Gastroesophageal sphincter (tissue), 4 donors: Measurements from ENCODE around the gene MYH11. TPM values are rescaled to one million over a fixed set of nuclear protein-coding genes. Genes with fewer than 3 reads are reported as not detected.

Experiments
- ATAC-seq: fragments of 150-250 bp; one replicate; pipeline ENCODE4 v1.9.1; 2016; ENCODE audit warnings: mild to moderate bottlenecking, moderate library complexity
- H3K27ac ChIP-seq, 4 donors: fragments of 200-600 bp; sonication (generic) in 3 of 4; 1 replicate in 3 of 4; 2 replicates in 1 of 4; pipeline ENCODE4 v1.5.1; 2016 to 2019
- H3K27me3 ChIP-seq: fragments of 200-600 bp; sonication (generic); one replicate; pipeline ENCODE4 v1.5.1; 2019
- H3K36me3 ChIP-seq, 2 donors: fragments of 200-600 bp; sonication (generic); one replicate each; pipeline ENCODE4 v1.5.1; 2019; ENCODE audit warnings: control low read depth in 1 of 2
- H3K4me1 ChIP-seq, 3 donors: fragments of 200-600 bp; sonication (generic); 1 replicate in 2 of 3; 2 replicates in 1 of 3; pipeline ENCODE4 v1.5.1; 2016 to 2019; ENCODE audit warnings: control low read depth in 2 of 3
- H3K4me3 ChIP-seq, 2 donors: fragments of 200-600 bp; sonication (generic); one replicate each; pipeline ENCODE4 v1.5.1; 2019; ENCODE audit warnings: mild to moderate bottlenecking in 1 of 2, moderate library complexity in 1 of 2
- H3K9me3 ChIP-seq, 3 donors: fragments of 200-600 bp; sonication (generic); one replicate each; pipeline ENCODE4 v1.5.1; 2017 to 2019; ENCODE audit warnings: control low read depth in 2 of 3
- EP300 ChIP-seq: sonication (generic); formaldehyde crosslinking; IDR thresholded peaks from one replicate; pipeline ENCODE4 v1.6.1; 2017; ENCODE audit warnings: antibody characterized with exemption, mild to moderate bottlenecking
- POLR2A ChIP-seq, 2 donors: fragments of 450-650 bp; IDR thresholded peaks; one replicate each; pipeline ENCODE4 v1.6.1; 2017; ENCODE audit warnings: antibody characterized with exemption in 2 of 2, mild to moderate bottlenecking in 2 of 2, moderate library complexity in 1 of 2
- POLR2AphosphoS5 ChIP-seq: sonication (generic); formaldehyde crosslinking; IDR thresholded peaks from one replicate; pipeline ENCODE4 v1.6.1; 2017; ENCODE audit warnings: antibody characterized with exemption
- WGBS, 2 donors: methylation state at CpG; one replicate each; pipeline ENCODE4 v1.1.5; 2018; ENCODE audit warnings: low coverage in 1 of 2; 5-methylcytosine and 5-hydroxymethylcytosine counted together
- total RNA-seq, 4 donors: library from RNA; depleted of rRNA; stranded (reverse); fragments of >200 nt; gene quantifications; one replicate each; pipeline ENCODE4 v1.1.0, GENCODE V29; 2016
- TF ChIP-seq, protein P1 (sequence below), 4 experiments: fragments of 200-600 bp in 2 of 4; fragments of 450-650 bp in 2 of 4; sonication (generic) in 1 of 4; IDR thresholded peaks; one replicate each; pipeline ENCODE4 v1.5.1; 2017 to 2019; ENCODE audit warnings: antibody characterized with exemption in 4 of 4, mild to moderate bottlenecking in 2 of 4, moderate library complexity in 2 of 4

Gene MYH11
- total RNA-seq, result over 10,000 TPM in 3 of 4 donors, 1,000 to 10,000 TPM in 1; 7,231 to 23,237 (median 11,307) TPM

DNA sequence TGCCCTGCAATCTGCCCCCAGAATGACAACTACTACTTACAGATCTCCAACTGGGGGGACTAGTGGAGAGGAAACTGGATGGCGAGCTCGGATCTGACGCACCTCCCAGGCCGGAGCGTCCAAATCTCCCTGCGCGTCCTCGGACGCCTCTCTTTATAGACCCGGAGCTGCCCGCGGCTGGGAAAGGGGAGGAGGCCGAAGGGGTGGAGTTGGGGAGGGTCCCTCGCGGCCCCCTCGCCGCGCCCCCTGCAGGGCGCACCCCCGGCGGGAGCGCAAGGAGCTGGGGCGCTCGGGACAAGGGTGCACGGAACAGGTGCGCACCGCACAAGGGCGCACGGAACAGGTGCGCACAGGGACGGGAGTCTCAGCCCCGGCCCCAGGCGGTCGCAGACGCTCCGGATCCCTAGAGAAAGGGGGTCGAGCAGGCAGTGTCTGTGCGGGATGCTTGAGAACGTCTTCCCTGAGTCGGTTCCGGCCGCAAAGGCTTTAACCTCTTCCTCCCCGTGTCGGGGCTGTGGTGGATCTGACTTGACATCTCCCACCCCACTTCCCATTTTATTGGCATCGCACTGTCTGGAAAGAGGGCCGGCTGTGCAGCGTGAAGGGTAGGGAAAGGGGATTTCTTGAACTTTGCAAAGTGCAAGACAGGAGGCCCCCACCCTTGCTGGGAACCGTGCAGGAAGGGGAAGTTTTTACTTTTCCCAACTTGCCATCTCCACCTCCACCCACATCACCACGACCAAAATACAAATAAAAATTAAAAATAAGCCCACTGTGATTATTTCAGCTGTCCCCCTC lies at the start of gene MYH11:
MYH11 (minus strand) TSS at position 128 of the 798 bp plus-strand sequence. CDS start 18,776 bp downstream, outside the sequence.
- Histone ChIP-seq H3K4me3 (peak within 1 kb of the TSS; percentile 54 to 70), H3K27me3 (peaks cover 8% of the 10 kb centered on the region), H3K9me3 (no peaks in the 10 kb centered on the region), H3K36me3 (peaks cover 0 to 7% of the 10 kb centered on the region in 2 donors), H3K27ac (peak within 1 kb of the TSS; percentile 74 to 97 (median 94)), H3K4me1 (peaks cover 0 to 48% (median 12%) of the 10 kb centered on the region in 3 donors)
- peak; percentile 50 for ATAC-seq
- 0% methylated on average over 1 to 7 of the region's 49 CpGs for WGBS, 2 donors
- TF ChIP-seq, protein P1, sequence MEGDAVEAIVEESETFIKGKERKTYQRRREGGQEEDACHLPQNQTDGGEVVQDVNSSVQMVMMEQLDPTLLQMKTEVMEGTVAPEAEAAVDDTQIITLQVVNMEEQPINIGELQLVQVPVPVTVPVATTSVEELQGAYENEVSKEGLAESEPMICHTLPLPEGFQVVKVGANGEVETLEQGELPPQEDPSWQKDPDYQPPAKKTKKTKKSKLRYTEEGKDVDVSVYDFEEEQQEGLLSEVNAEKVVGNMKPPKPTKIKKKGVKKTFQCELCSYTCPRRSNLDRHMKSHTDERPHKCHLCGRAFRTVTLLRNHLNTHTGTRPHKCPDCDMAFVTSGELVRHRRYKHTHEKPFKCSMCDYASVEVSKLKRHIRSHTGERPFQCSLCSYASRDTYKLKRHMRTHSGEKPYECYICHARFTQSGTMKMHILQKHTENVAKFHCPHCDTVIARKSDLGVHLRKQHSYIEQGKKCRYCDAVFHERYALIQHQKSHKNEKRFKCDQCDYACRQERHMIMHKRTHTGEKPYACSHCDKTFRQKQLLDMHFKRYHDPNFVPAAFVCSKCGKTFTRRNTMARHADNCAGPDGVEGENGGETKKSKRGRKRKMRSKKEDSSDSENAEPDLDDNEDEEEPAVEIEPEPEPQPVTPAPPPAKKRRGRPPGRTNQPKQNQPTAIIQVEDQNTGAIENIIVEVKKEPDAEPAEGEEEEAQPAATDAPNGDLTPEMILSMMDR (IDR thresholded peaks at IDR 0.05), result peak in 2 of 4 experiments; percentile 41 to 68
- TF ChIP-seq POLR2AphosphoS5 (peak; percentile 98), POLR2A (IDR thresholded peaks at IDR 0.05) (peak; percentile 95 to 97), EP300 (no peak)

DNA sequence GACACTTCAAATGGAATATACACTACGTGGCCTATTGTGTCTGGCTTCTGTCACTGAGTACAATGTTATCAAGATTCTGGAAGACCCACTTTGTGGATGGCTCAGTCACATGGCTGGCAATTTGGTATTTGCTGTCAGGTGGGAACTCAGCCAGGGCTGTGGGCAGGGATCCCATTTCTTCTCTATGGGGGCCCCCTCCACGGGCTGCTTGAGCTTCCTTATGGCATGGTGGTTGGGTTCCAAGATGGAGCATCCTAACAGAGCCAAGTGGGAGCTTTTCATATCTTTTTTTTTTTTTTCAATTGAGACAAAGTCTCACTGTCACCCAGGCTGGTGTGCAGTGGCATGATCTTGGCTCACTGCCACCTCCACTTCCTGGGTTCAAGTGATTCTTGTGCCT lies 49.6 kb upstream of the MYH11 start:
- no peaks in the 10 kb centered on the region for H3K4me1 ChIP-seq
- no peaks in the 10 kb centered on the region for H3K9me3 ChIP-seq
- 65 to 88% methylated on average over 1 to 2 of the region's 2 CpGs for WGBS, 2 donors
- no peaks in the 10 kb centered on the region for H3K27me3 ChIP-seq
- TF ChIP-seq, protein P1 (IDR thresholded peaks at IDR 0.05), result no peak
- TF ChIP-seq POLR2A (IDR thresholded peaks at IDR 0.05) (no peak), EP300 (no peak), POLR2AphosphoS5 (no peak)
- H3K4me3 ChIP-seq, result no peak overlapping the region
- H3K27ac ChIP-seq, result no peak overlapping the region
- H3K36me3 ChIP-seq, result no peaks in the 10 kb centered on the region
- no peak for ATAC-seq

DNA sequence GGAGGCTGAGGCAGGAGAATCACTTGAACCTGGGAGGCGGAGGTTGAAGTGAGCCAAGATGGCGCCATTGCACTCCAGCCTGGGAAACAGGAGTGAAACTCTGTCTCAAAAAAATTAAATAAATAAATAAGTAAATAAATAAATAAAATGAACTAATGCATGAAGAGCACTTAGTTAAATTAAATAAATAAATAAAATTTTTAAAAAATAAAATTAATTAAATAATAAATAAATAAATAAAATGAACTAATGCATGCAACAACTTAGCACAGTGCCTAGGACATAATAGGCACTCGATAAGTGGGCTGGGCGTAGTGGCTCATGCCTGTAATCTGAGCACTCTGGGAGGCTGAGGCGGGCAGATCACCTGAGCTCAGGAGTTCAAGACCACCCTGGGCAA lies 47.1 kb upstream of the MYH11 start:
- Histone ChIP-seq H3K4me1 (no peaks in the 10 kb centered on the region), H3K27me3 (no peaks in the 10 kb centered on the region), H3K36me3 (no peaks in the 10 kb centered on the region), H3K9me3 (no peaks in the 10 kb centered on the region), H3K4me3 (no peak overlapping the region), H3K27ac (no peak overlapping the region)
- TF ChIP-seq, protein P1 (IDR thresholded peaks at IDR 0.05), result no peak
- TF ChIP-seq POLR2A (IDR thresholded peaks at IDR 0.05) (no peak), POLR2AphosphoS5 (no peak), EP300 (no peak)
- ATAC-seq, result no peak
- WGBS, 2 donors, result 94 to 96% methylated on average over 5 of the region's 5 CpGs

DNA sequence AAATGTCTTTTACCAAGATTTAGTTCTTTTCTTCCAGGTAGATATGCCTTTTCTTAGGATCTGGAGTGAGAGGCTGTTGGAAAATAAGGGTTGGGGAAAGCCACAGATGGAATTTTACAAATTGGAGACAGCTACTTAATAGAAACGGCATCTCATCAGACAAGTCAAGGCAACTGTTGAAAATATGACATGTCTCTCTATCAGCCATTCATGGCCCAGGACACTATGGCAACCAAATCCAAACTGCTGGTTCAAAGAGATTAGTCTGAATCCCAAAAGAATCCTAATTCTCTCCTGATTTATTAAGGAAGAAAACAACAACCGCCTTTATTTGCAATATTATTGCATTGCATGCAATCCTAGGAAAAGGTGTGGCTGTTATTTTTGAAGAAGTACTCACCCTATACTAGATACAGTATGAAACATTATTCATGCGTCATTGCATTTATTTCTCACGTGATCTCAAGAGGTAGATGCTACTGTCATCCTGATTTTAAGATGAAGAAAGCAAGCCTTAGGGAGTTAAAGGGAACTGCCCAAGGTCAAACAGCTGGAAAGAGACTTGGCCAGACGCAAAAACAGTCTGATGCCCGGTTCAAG lies 44.2 kb upstream of the MYH11 start:
- ATAC-seq, result no peak
- WGBS, 2 donors, result 58 to 71% methylated on average over 6 of the region's 6 CpGs

More for the DNA sequence above, 44.2 kb upstream of the MYH11 start:
- no peaks in the 10 kb centered on the region for H3K9me3 ChIP-seq
- no peaks in the 10 kb centered on the region for H3K27me3 ChIP-seq
- H3K36me3 ChIP-seq, result no peaks in the 10 kb centered on the region
- no peak overlapping the region for H3K27ac ChIP-seq
- no peaks in the 10 kb centered on the region for H3K4me1 ChIP-seq
- no peak for TF ChIP-seq POLR2AphosphoS5
- TF ChIP-seq POLR2A (IDR thresholded peaks at IDR 0.05), result no peak
- TF ChIP-seq, protein P1 (IDR thresholded peaks at IDR 0.05), result no peak
- no peak for TF ChIP-seq EP300
- H3K4me3 ChIP-seq, result no peak overlapping the region
